Measurements from ENCODE around the gene KNG1. TPM values are rescaled to one million over a fixed set of nuclear protein-coding genes. Genes with fewer than 3 reads are reported as not detected.

KNG1 gene
- total RNA-seq, 1 donor from 2014 or later, result not detected

- Histone ChIP-seq H3K27me3 (ENCODE audit: control insufficient read depth, insufficient read depth, low read length) (no peaks in the 10 kb centered on the region), H3K36me3 (ENCODE audit: control insufficient read depth, insufficient read depth, low read length) (no peaks in the 10 kb centered on the region), H3K4me3 (ENCODE audit: low read depth, low read length) (no peak overlapping the region)
- TF ChIP-seq, protein P1, sequence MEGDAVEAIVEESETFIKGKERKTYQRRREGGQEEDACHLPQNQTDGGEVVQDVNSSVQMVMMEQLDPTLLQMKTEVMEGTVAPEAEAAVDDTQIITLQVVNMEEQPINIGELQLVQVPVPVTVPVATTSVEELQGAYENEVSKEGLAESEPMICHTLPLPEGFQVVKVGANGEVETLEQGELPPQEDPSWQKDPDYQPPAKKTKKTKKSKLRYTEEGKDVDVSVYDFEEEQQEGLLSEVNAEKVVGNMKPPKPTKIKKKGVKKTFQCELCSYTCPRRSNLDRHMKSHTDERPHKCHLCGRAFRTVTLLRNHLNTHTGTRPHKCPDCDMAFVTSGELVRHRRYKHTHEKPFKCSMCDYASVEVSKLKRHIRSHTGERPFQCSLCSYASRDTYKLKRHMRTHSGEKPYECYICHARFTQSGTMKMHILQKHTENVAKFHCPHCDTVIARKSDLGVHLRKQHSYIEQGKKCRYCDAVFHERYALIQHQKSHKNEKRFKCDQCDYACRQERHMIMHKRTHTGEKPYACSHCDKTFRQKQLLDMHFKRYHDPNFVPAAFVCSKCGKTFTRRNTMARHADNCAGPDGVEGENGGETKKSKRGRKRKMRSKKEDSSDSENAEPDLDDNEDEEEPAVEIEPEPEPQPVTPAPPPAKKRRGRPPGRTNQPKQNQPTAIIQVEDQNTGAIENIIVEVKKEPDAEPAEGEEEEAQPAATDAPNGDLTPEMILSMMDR (IDR thresholded peaks at IDR 0.05; ENCODE audit: insufficient read depth, low read length, poor library complexity, severe bottlenecking), result peak; percentile 7
- no peak for DNase-seq (ENCODE audit: low read depth)
Observed at GRCh38 chr3:186775999-186776398, 58.8 kb downstream of the KNG1 start.

GRCh38 chr3:186779204-186779603 lies 62.0 kb downstream of the KNG1 start:
- Histone ChIP-seq H3K36me3 (ENCODE audit: control insufficient read depth, insufficient read depth, low read length) (no peaks in the 10 kb centered on the region), H3K27me3 (ENCODE audit: control insufficient read depth, insufficient read depth, low read length) (no peaks in the 10 kb centered on the region), H3K4me3 (ENCODE audit: low read depth, low read length) (no peak overlapping the region)
- TF ChIP-seq, protein P1 (IDR thresholded peaks at IDR 0.05; ENCODE audit: insufficient read depth, low read length, poor library complexity, severe bottlenecking), result no peak
- DNase-seq (ENCODE audit: low read depth), result no peak

DNA sequence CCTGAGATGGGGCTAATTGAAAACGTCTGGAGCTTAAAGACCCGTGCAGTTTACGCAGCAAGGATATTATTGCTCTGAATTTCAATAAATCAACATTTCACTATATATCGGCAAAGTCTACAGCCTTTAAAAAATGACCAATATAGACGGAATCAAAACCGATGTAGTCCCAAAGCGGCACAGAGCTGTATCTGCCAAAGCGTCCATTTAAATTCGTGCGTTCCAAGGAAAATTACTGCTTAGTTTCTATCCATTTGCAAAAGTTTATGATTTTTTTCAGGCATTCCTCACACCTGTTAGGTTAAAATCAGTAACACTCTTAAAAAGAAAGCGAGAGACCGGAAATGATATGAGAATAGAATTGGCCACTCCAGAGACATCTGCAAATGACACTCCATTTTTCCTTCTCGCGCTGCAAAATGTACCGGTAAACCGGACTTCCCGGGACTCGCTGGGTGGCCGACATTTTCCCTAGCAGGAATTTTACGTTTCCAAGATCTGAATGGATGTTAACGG lies 65.4 kb downstream of the KNG1 start:
- no peaks in the 10 kb centered on the region for H3K27me3 ChIP-seq (ENCODE audit: control insufficient read depth, insufficient read depth, low read length)
- TF ChIP-seq, protein P1 (IDR thresholded peaks at IDR 0.05; ENCODE audit: insufficient read depth, low read length, poor library complexity, severe bottlenecking), result no peak
- peak overlapping the region; percentile 99 for H3K4me3 ChIP-seq (ENCODE audit: low read depth, low read length)
- no peak for DNase-seq (ENCODE audit: low read depth)
- H3K36me3 ChIP-seq (ENCODE audit: control insufficient read depth, insufficient read depth, low read length), result peaks cover 2% of the 10 kb centered on the region

DNA sequence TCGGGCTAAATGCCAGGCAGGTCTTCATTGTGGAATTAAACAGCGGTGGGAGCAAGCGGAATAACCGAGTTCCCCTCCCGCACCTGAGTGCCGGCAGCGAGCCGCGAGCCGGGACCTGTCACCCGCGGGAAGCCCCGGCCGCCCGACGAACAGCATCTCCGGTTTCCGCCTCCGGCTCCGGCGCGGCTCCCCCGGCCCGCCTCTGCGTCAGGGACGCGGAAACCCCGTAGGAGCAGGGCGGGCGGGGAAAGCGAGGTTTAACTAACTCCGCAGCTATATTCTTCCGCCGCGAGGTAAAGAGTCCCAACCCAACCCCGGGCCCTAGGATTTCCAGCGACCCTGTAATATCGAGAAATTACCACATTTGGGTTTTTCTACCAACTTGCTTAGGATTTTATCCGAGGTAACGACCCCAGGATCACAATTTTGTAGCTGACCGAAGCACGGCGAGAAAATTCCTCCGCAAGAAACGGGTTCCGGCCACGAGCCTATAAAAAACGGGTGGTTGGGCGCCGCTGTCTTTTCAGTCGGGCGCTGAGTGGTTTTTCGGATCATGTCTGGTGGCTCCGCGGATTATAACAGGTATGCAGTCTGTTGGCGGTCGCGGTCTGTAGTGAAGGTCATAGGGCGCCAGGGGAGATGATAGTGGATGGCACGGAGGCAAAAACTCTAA lies 66.0 kb downstream of the KNG1 start, which contains the start of gene EIF4A2:
Gene EIF4A2 (plus strand): TSS at position 520 of the 673 bp plus-strand sequence. CDS start 34 bp downstream, at position 554.
- DNase-seq (ENCODE audit: low read depth), result no peak
- peaks cover 2% of the 10 kb centered on the region for H3K36me3 ChIP-seq (ENCODE audit: control insufficient read depth, insufficient read depth, low read length)
- H3K4me3 ChIP-seq (ENCODE audit: low read depth, low read length), result peak within 1 kb of the TSS; percentile 99
- no peaks in the 10 kb centered on the region for H3K27me3 ChIP-seq (ENCODE audit: control insufficient read depth, insufficient read depth, low read length)
- TF ChIP-seq, protein P1 (IDR thresholded peaks at IDR 0.05; ENCODE audit: insufficient read depth, low read length, poor library complexity, severe bottlenecking), result no peak

DNA sequence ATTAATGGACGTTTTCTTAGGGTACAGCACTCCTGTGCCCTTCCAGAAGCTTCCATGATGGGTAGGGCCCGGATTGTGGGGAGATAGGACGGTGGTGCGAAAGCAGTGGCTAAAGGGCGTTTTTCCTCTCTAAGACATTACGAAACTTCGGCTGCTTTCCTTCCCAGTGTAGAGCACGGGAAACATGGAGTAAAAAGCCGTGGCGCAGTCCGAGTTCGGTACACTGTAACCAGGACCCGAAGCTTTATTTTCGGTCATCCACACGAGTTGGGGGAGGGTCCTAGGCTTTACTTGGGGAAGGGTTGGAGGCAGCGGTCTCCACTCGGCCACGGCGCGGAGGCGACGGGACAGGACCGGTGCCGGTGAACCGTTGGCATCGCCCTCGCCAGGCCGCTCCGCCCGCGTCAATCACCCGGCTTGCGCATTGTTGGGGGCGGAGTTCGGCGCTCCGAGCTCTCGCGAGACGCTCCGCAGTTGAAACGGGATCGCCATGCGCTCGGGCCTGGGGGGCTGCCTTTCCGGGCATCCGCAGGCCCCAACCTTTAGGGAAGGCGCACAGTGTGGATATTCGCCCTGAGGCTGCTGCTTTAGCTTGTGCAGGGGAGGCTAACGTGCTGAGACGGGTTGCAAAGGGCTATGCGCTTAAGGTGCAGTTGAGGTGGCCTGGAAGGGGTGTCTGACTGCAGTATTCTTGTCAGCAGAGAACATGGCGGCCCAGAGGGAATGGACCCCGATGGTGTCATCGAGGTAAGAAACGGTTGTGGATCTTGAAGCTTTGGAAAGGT lies 66.8 kb downstream of the KNG1 start:
- Histone ChIP-seq H3K36me3 (ENCODE audit: control insufficient read depth, insufficient read depth, low read length) (peaks cover 2% of the 10 kb centered on the region), H3K27me3 (ENCODE audit: control insufficient read depth, insufficient read depth, low read length) (no peaks in the 10 kb centered on the region), H3K4me3 (ENCODE audit: low read depth, low read length) (peak overlapping the region; percentile 99)
- TF ChIP-seq, protein P1 (IDR thresholded peaks at IDR 0.05; ENCODE audit: insufficient read depth, low read length, poor library complexity, severe bottlenecking), result no peak
- DNase-seq (ENCODE audit: low read depth), result no peak
